Adipocyte (in vitro differentiated cells): Measurements from ENCODE around the gene ZNF606.
A peak's percentile ranks its signal among the peaks of the same experiment; 100 is the strongest.

Experiments used
- DNase-seq: peaks from one replicate; pipeline ENCODE4 v3.0.0-alpha.2; 2015; ENCODE audit warnings: low read depth
- H3K27me3 ChIP-seq: replicated peaks from 2 replicates; pipeline ENCODE4 v1.7.0; 2013; ENCODE audit warnings: mild to moderate bottlenecking, low read length, moderate library complexity; ENCODE audit not compliant: control insufficient read depth, insufficient read depth
- H3K36me3 ChIP-seq: 2 replicates; pipeline ENCODE4 v1.7.0; 2013; ENCODE audit warnings: low read length, mild to moderate bottlenecking, moderate library complexity; ENCODE audit not compliant: control insufficient read depth, insufficient read depth, severe bottlenecking
- H3K4me1 ChIP-seq: 2 replicates; pipeline ENCODE4 v1.7.0; 2013; ENCODE audit warnings: mild to moderate bottlenecking, low read length, moderate library complexity; ENCODE audit not compliant: control insufficient read depth, insufficient read depth
- H3K4me3 ChIP-seq: 2 replicates; pipeline ENCODE4 v1.7.0; 2013; ENCODE audit warnings: mild to moderate bottlenecking, low read length, moderate library complexity
- H3K9ac ChIP-seq: 2 replicates; pipeline ENCODE4 v1.7.0; 2013; ENCODE audit warnings: mild to moderate bottlenecking, low read length, moderate library complexity
- H3K9me3 ChIP-seq: 2 replicates; pipeline ENCODE4 v1.7.0; 2013; ENCODE audit warnings: mild to moderate bottlenecking, low read length, moderate library complexity; ENCODE audit not compliant: control insufficient read depth

ZNF606 gene

DNA sequence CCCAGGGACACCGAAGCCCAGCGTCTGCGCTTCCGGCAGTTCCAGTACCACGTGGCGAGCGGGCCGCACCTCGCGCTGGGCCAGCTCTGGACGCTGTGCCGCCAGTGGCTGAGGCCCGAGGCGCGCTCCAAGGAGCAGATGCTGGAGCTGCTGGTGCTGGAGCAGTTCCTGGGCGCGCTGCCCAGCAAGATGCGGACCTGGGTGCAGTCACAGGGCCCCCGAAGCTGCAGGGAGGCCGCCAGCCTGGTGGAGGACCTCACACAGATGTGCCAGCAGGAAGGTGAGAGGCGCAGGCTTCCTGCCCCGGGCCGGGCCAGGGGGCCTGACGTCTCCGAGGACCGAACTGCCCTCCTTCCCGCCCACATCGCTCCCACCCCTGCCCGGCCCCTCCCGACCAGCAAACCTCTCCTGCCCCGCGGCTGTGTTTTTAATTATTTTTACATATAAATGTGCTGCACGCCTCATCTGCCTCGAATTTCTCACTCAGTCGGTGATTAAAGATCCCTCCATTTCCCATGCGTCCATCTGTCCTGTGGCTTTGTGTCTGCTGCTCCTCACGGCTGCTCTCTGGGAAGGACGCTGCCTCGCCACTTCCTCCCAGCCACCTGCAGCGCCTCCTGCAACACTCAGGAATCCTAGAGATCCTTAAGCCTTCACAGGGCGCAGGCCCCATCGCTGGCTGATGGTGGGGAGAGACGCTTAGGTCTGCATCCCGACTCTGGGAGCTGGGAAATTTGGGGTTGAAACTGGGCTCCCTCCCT lies 35.5 kb upstream of the ZNF606 start:
- Histone ChIP-seq H3K4me3 (no peak overlapping the region), H3K9me3 (peaks cover 14% of the 10 kb centered on the region), H3K36me3 (no peaks in the 10 kb centered on the region), H3K9ac (no peak overlapping the region), H3K27me3 (no peaks in the 10 kb centered on the region), H3K4me1 (no peaks in the 10 kb centered on the region)
- DNase-seq, result no peak

DNA sequence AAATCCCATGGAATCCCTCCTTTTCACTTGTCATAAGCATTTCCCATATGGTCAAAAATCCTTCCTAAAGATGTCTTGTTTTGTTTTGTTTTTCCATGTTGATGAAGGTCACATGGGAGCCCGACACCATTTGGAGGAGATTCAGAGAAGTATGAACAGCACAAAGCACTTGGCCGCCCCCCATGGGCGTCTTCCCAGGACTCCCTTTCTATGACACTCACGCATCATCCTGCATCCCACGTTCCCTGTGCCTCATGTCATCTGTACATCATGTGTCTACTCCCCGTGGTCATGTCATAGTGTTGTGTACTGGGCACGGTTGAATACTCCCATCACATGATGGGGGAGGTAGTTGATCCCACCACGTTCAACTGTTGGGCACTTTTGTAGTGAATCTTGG lies 33.2 kb upstream of the ZNF606 start:
- H3K36me3 ChIP-seq, result no peaks in the 10 kb centered on the region
- H3K4me3 ChIP-seq, result no peak overlapping the region
- H3K9me3 ChIP-seq, result peaks cover 7% of the 10 kb centered on the region
- no peak for DNase-seq
- H3K27me3 ChIP-seq, result no peaks in the 10 kb centered on the region
- no peaks in the 10 kb centered on the region for H3K4me1 ChIP-seq
- no peak overlapping the region for H3K9ac ChIP-seq

- DNase-seq, result no peak
- Histone ChIP-seq H3K36me3 (no peaks in the 10 kb centered on the region), H3K9me3 (peaks cover 7% of the 10 kb centered on the region), H3K4me1 (no peaks in the 10 kb centered on the region), H3K27me3 (no peaks in the 10 kb centered on the region), H3K4me3 (no peak overlapping the region), H3K9ac (no peak overlapping the region)
Observed at GRCh38 chr19:58034477-58034793, 31.8 kb upstream of the ZNF606 start.

DNA sequence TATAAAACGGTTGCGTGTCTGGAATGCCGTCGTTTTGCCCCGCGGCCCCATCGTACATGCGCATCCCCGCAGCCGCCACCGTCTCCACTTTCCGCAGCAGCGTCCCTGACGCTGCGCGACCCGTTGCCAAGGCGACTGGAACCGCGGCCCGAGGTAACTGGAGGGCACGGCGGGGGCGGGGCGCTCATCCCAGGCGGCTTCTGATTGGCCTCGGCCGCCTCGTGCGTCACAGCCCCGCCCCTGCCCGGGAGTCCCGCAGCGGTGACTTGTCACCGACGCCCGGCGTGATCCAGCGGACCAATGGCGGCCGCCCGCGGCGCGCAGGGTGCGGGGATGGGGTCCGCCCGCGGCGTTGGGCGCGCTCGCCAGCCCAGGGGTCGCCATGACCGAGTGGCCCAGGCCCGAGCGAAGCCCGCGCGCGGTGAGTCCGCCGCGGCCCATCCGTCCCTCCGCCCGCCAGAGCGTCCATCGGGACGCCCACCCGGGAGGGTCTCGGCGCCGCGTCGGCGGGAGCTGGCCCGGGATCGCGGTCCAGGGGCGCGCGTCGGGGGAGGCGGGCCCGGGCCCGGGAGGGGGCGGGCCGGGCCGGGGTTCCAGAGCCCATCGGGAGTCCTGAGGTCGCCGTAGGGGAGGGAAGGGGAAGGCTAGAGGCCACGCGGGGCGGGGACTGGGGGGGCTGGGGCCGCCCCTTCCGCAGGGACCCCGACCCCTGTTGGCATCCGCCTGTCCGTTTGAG lies 31.3 kb upstream of the ZNF606 start, which contains the start of gene ZSCAN1:
TSS of gene ZSCAN1 (plus strand) at position 285 of the 736 bp plus-strand sequence. CDS start 3,812 bp downstream, outside the sequence.
- H3K36me3 ChIP-seq, result no peaks in the 10 kb centered on the region
- H3K27me3 ChIP-seq, result no peaks in the 10 kb centered on the region
- peak within 1 kb of the TSS; percentile 54 for H3K4me3 ChIP-seq
- no peaks in the 10 kb centered on the region for H3K4me1 ChIP-seq
- no peak within 1 kb of the TSS for H3K9ac ChIP-seq
- DNase-seq, result peak; percentile 52
- peaks cover 7% of the 10 kb centered on the region for H3K9me3 ChIP-seq

GRCh38 chr19:58024661-58025060 lies 22.0 kb upstream of the ZNF606 start:
- H3K4me3 ChIP-seq, result no peak overlapping the region
- H3K9ac ChIP-seq, result no peak overlapping the region
- H3K27me3 ChIP-seq, result no peaks in the 10 kb centered on the region
- DNase-seq, result no peak
- no peaks in the 10 kb centered on the region for H3K4me1 ChIP-seq
- peaks cover 2% of the 10 kb centered on the region for H3K9me3 ChIP-seq
- H3K36me3 ChIP-seq, result no peaks in the 10 kb centered on the region

- no peaks in the 10 kb centered on the region for H3K27me3 ChIP-seq
- H3K9me3 ChIP-seq, result no peaks in the 10 kb centered on the region
- no peaks in the 10 kb centered on the region for H3K4me1 ChIP-seq
- no peak overlapping the region for H3K4me3 ChIP-seq
- DNase-seq, result no peak
- H3K9ac ChIP-seq, result no peak overlapping the region
- H3K36me3 ChIP-seq, result no peaks in the 10 kb centered on the region
Observed at GRCh38 chr19:58022283-58022660, 19.7 kb upstream of the ZNF606 start.

GRCh38 chr19:58021541-58022282 lies 19.1 kb upstream of the ZNF606 start:
- H3K36me3 ChIP-seq, result no peaks in the 10 kb centered on the region
- no peak overlapping the region for H3K4me3 ChIP-seq
- peak; percentile 45 for DNase-seq
- no peaks in the 10 kb centered on the region for H3K9me3 ChIP-seq
- no peaks in the 10 kb centered on the region for H3K27me3 ChIP-seq
- H3K4me1 ChIP-seq, result no peaks in the 10 kb centered on the region
- no peak overlapping the region for H3K9ac ChIP-seq

DNA sequence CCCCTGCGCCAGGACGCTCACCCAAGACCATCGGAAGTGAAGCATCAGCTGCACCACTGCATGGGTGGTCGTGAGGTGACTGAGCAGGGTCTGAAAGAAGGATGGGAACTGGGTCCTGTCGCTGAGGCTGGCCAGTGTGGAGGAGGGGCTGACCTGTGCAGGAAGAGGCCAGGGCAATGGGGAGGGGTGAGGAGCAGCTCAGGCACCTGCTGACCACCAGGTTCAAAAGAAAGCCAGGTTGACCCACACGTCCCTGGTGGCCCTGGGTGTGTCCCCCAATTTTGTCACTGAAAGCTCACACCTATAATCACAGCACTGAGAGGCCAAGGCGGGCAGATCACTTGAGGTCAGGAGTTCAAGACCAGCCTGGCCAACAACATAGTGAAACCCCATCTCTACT lies 17.5 kb upstream of the ZNF606 start:
- H3K4me1 ChIP-seq, result no peaks in the 10 kb centered on the region
- H3K27me3 ChIP-seq, result no peaks in the 10 kb centered on the region
- no peak overlapping the region for H3K4me3 ChIP-seq
- no peak for DNase-seq
- no peaks in the 10 kb centered on the region for H3K9me3 ChIP-seq
- H3K36me3 ChIP-seq, result no peaks in the 10 kb centered on the region
- no peak overlapping the region for H3K9ac ChIP-seq

GRCh38 chr19:58014141-58014540 lies 11.5 kb upstream of the ZNF606 start:
- no peak for DNase-seq
- Histone ChIP-seq H3K9ac (no peak overlapping the region), H3K4me1 (no peaks in the 10 kb centered on the region), H3K4me3 (no peak overlapping the region), H3K36me3 (no peaks in the 10 kb centered on the region), H3K27me3 (no peaks in the 10 kb centered on the region), H3K9me3 (peaks cover 12% of the 10 kb centered on the region)

- H3K9ac ChIP-seq, result no peak overlapping the region
- no peaks in the 10 kb centered on the region for H3K4me1 ChIP-seq
- H3K36me3 ChIP-seq, result peaks cover 21% of the 10 kb centered on the region
- no peak for DNase-seq
- no peaks in the 10 kb centered on the region for H3K27me3 ChIP-seq
- H3K9me3 ChIP-seq, result peaks cover 38% of the 10 kb centered on the region
- H3K4me3 ChIP-seq, result no peak overlapping the region
Observed at GRCh38 chr19:58010507-58010906, 7.9 kb upstream of the ZNF606 start.

DNA sequence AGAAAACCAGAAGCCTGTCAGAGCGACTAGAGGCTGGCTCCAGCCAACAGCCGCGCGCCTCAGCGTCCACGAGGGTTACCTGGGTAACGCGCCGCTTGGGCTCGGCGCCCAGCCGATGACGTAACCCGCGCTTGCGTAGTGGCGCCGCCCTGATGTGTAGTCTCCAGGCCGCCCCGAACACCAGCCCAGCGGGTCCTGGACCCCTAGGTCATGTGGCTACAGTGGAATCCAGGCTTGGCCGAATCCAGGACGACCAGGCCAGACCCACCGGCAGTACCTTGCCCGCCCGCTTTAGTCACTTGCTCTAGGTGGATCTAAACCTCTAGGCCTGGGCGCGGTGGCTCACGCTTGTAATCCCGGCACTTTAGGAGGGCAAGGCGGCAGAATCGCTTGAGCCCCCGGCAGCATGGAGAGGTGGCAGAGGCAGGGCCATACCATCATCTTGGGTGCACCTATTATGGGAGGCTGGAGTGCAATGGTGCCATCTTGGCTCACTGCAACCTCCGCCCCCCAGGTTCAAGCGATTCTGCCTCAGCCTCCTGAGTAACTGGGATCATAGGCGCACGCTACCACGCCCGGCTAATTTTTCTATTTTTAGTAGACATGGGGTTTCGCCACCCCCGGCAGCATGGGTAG lies 7.2 kb upstream of the ZNF606 start:
- H3K9me3 ChIP-seq, result peaks cover 45% of the 10 kb centered on the region
- peak; percentile 42 for DNase-seq
- no peak overlapping the region for H3K9ac ChIP-seq
- peak overlapping the region; percentile 75 for H3K4me3 ChIP-seq
- no peaks in the 10 kb centered on the region for H3K27me3 ChIP-seq
- H3K36me3 ChIP-seq, result peaks cover 28% of the 10 kb centered on the region
- H3K4me1 ChIP-seq, result no peaks in the 10 kb centered on the region
